K562 (cell line): ENCODE results near the gene PDE4D. TPM values are rescaled to one million over a fixed set of nuclear protein-coding genes. Genes with fewer than 3 reads are reported as not detected.

Experiments
- ATAC-seq: fragments of 200-7000 bp; cut with Tn5 transposase; 3 replicates; pipeline ENCODE4 v1.9.1; 2020; ENCODE audit warnings: moderate library complexity
- BruUV-seq: library from RNA; stranded (reverse); fragments of 400-500 nt; replicated peaks from 2 replicates; lab custom pipeline; 2021; lab: Mats Ljungman, UMichigan
- CTCF ChIA-PET: fragments of 300-600 bp; formaldehyde crosslinking; extraction: SDS; loops from one replicate; lab custom pipeline; 2021; ENCODE audit warnings: low intra/inter-chr PET ratio; lab: Yijun Ruan, JAX
- POLR2A ChIA-PET: fragments of 300-600, 350-650 bp; sonication (Branson Sonifier 250); formaldehyde crosslinking; extraction: SDS; loops from one replicate; lab custom pipeline; 2021; ENCODE audit warnings: antibody characterized with exemption, inconsistent platforms; lab: Yijun Ruan, JAX
- DNase-seq, 4 experiments: peaks; one replicate each; pipeline versions ENCODE4 v3.0.0 to v3.0.0-alpha.2; 2011 to 2018; ENCODE audit warnings: low spot score in 3 of 4, mixed read lengths in 3 of 4; ENCODE audit errors: extremely low read depth in 1 of 4
- FAIRE-seq: peaks from 2 replicates; lab custom pipeline; 2011; peaks lifted over from hg19 to GRCh38; lab: Jason Lieb, UNC
- H2AFZ ChIP-seq: 2 replicates; pipeline ENCODE4 v1.6.0; 2011; ENCODE audit warnings: low read depth, low read length, control low read depth, inconsistent platforms
- H3K27ac ChIP-seq: fragments of 200-600 bp; 3 replicates; pipeline ENCODE4 v1.8.0; 2011; ENCODE audit warnings: low read depth, mild to moderate bottlenecking, control low read depth, inconsistent platforms, low read length, moderate library complexity, mixed read lengths; ENCODE audit errors: extremely low read depth
- H3K27me3 ChIP-seq, 2 experiments: fragments of 300-600 bp in 1 of 2; 2 replicates in 1 of 2; 3 replicates in 1 of 2; pipeline versions ENCODE4 v1.6.0 to v1.8.0; 2011; ENCODE audit warnings: inconsistent platforms in 2 of 2, low read length in 2 of 2, mild to moderate bottlenecking in 1 of 2, mixed read lengths in 1 of 2, moderate library complexity in 1 of 2; ENCODE audit not compliant: control insufficient read depth in 2 of 2, insufficient read depth in 2 of 2
- H3K36me3 ChIP-seq: fragments of 300-600 bp; 3 replicates; pipeline ENCODE4 v1.8.0; 2011; ENCODE audit warnings: mild to moderate bottlenecking, low read length, inconsistent platforms; ENCODE audit not compliant: control insufficient read depth, insufficient read depth
- H3K4me1 ChIP-seq, 2 experiments: fragments of 200-600 bp in 1 of 2; replicated peaks in 1 of 2; 2 replicates in 1 of 2; 3 replicates in 1 of 2; pipeline versions ENCODE4 v1.5.1 to v1.8.0; 2011; ENCODE audit warnings: inconsistent platforms in 2 of 2, low read length in 2 of 2, mild to moderate bottlenecking in 1 of 2, mixed read lengths in 1 of 2, moderate library complexity in 1 of 2; ENCODE audit not compliant: control insufficient read depth in 2 of 2, insufficient read depth in 2 of 2
- H3K4me2 ChIP-seq: 2 replicates; pipeline ENCODE4 v1.6.1; 2011; ENCODE audit warnings: low read length, control low read depth, inconsistent platforms, mixed read lengths; ENCODE audit not compliant: insufficient read depth
- H3K4me3 ChIP-seq: fragments of 200-600 bp; sonication (generic), shearing (Covaris generic); 2 replicates; pipeline ENCODE4 v1.5.1; 2016; ENCODE audit warnings: control low read depth, inconsistent platforms
- H3K79me2 ChIP-seq: fragments of 200-600 bp; 3 replicates; pipeline ENCODE4 v1.8.0; 2011; ENCODE audit warnings: low read length, inconsistent platforms; ENCODE audit not compliant: control insufficient read depth, insufficient read depth
- H3K9ac ChIP-seq, 2 experiments: 2 replicates each; pipeline versions ENCODE4 v1.6.0 to v1.6.1; 2011; ENCODE audit warnings: low read depth in 2 of 2, low read length in 2 of 2, control low read depth in 1 of 2, inconsistent platforms in 1 of 2, mild to moderate bottlenecking in 1 of 2, mixed read lengths in 1 of 2; ENCODE audit not compliant: insufficient read depth in 1 of 2
- H3K9me1 ChIP-seq: one replicate; pipeline ENCODE4 v1.6.0; 2011; ENCODE audit warnings: inconsistent platforms, mild to moderate bottlenecking, low read length, moderate library complexity; ENCODE audit not compliant: control insufficient read depth, insufficient read depth
- H3K9me3 ChIP-seq: replicated peaks from 2 replicates; pipeline ENCODE4 v1.5.1; 2011; ENCODE audit warnings: low read depth, low read length, inconsistent platforms; ENCODE audit not compliant: control insufficient read depth, insufficient read depth
- H4K20me1 ChIP-seq: replicated peaks from 2 replicates; pipeline ENCODE4 v1.6.1; 2011; ENCODE audit warnings: low read length, inconsistent platforms, mixed read lengths; ENCODE audit not compliant: control insufficient read depth, insufficient read depth
- CCNT2 ChIP-seq: IDR thresholded peaks from 2 replicates; pipeline ENCODE4 v1.6.1; 2011; ENCODE audit warnings: borderline replicate concordance, low read depth, mild to moderate bottlenecking, moderate library complexity, mixed read lengths, low read length; ENCODE audit not compliant: insufficient read length; ENCODE audit errors: extremely low read depth
- MTF1 ChIP-seq: fragments of 250-450 bp; sonication (Bioruptor Pico); IDR thresholded peaks from 2 replicates; pipeline ENCODE4 v1.9.0; 2021; ENCODE audit warnings: moderate library complexity, mild to moderate bottlenecking, inconsistent platforms, borderline replicate concordance
- MXD1 ChIP-seq: fragments of 250-450 bp; sonication (Bioruptor Pico); IDR thresholded peaks from 2 replicates; pipeline ENCODE4 v1.8.0; 2021; ENCODE audit warnings: borderline replicate concordance, mild to moderate bottlenecking, moderate library complexity; ENCODE audit not compliant: poor library complexity, severe bottlenecking
- NR2C2 ChIP-seq, 2 experiments: fragments of 200-800 bp in 1 of 2; sonication (Bioruptor generic) in 1 of 2; sonication (generic) in 1 of 2; formaldehyde crosslinking in 1 of 2; IDR thresholded peaks; 2 replicates each; pipeline versions ENCODE4 v1.6.1 to v1.8.0; 2016 to 2022; ENCODE audit warnings: mild to moderate bottlenecking in 1 of 2, missing compliant biosample characterization in 1 of 2, missing genetic modification characterization in 1 of 2, missing genetic modification reagents in 1 of 2
- PRMT5 ChIP-seq: sonication (generic); formaldehyde crosslinking; IDR thresholded peaks from 2 replicates; pipeline ENCODE4 v1.5.0; 2020; ENCODE audit warnings: missing genetic modification reagents
- RBM25 ChIP-seq: fragments of 200-400 bp; formaldehyde crosslinking; IDR thresholded peaks from 2 replicates; pipeline ENCODE4 v1.6.1; 2018; ENCODE audit warnings: low read length, low read depth, moderate library complexity; ENCODE audit not compliant: severe bottlenecking
- SREBF1 ChIP-seq: fragments of 150-350 bp; IDR thresholded peaks from 2 replicates; pipeline ENCODE4 v1.6.1; 2014; ENCODE audit warnings: antibody characterized with exemption, low read depth, low read length, borderline replicate concordance
- TSC22D4 ChIP-seq: fragments of 450-650 bp; IDR thresholded peaks from 2 replicates; pipeline ENCODE4 v1.6.1; 2016; ENCODE audit warnings: missing genetic modification characterization, missing biosample characterization, control low read depth
- ZNF165 ChIP-seq: fragments of 250-450 bp; sonication (Bioruptor Pico); IDR thresholded peaks from 2 replicates; pipeline ENCODE4 v1.4.0; 2020; ENCODE audit warnings: borderline replicate concordance
- WGBS: fragments of 100-300 bp; shearing (Covaris generic); methylation state at CpG from one replicate; pipeline ENCODE4 v1.1.6; 2016; ENCODE audit warnings: low coverage, mixed read lengths; ENCODE audit not compliant: insufficient coverage; ENCODE audit errors: missing lambda C conversion rate; 5-methylcytosine and 5-hydroxymethylcytosine counted together
- in situ Hi-C: fragments of 300-500 bp; cut with MboI; formaldehyde crosslinking; loops from 4 replicates; pipeline ENCODE4 v1.15.0; 2018; ENCODE audit warnings: inconsistent platforms, mixed read lengths
- intact Hi-C: fragments of 100-400 bp; cut with micrococcal nuclease; formaldehyde crosslinking; loops from 2 replicates; pipeline ENCODE4 v1.14.2; 2022
- polyA plus RNA-seq, 8 experiments: library from polyadenylated mRNA; depleted of rRNA in 4 of 8; stranded (reverse) in 5 of 8; unstranded in 3 of 8; fragments of >200 nt; fragmentation: Nextera tagmentation in 2 of 8; fragmentation: Illumina TruSeq in 1 of 8; extraction: Ambion mirVana in 2 of 8; extraction: Trizol in 1 of 8; gene quantifications; 2 replicates each; pipeline versions ENCODE4 v1.2.1 to v1.2.3, GENCODE V29; 2011 to 2014; ENCODE audit warnings: inconsistent platforms in 1 of 8, missing spikeins in 1 of 8
- total RNA-seq, 7 experiments: library from RNA; depleted of rRNA in 6 of 7; stranded (reverse); fragments of >200 nt in 6 of 7; fragmentation: Illumina TruSeq in 2 of 7; extraction: Trizol in 2 of 7; gene quantifications; 2 replicates each; pipeline versions ENCODE4 v1.2.1 to v1.2.3, GENCODE V29; 2011 to 2021; ENCODE audit warnings: low replicate concordance in 1 of 7
- TF ChIP-seq, protein P1 (sequence below): sonication (generic); formaldehyde crosslinking; IDR thresholded peaks from 2 replicates; pipeline ENCODE4 v1.8.1; 2023; ENCODE audit warnings: mild to moderate bottlenecking, missing genetic modification reagents
- TF ChIP-seq, protein P2 (sequence below): sonication (generic); formaldehyde crosslinking; IDR thresholded peaks from 2 replicates; pipeline ENCODE4 v1.9.0; 2022; ENCODE audit warnings: mild to moderate bottlenecking, missing genetic modification reagents
- TF ChIP-seq, protein P3 (sequence below), 3 experiments: IDR thresholded peaks in 2 of 3; conservative IDR thresholded peaks in 1 of 3; 2 replicates each; pipeline ENCODE4 v1.5.1; 2011 to 2012; ENCODE audit warnings: low read length in 3 of 3, mild to moderate bottlenecking in 3 of 3, control low read depth in 2 of 3, improper control_type of control experiment in 1 of 3, inconsistent platforms in 1 of 3, low read depth in 1 of 3, mixed read lengths in 1 of 3, moderate library complexity in 1 of 3; ENCODE audit not compliant: insufficient read depth in 2 of 3
- TF ChIP-seq, protein P4 (sequence below): fragments of 450-650 bp; IDR thresholded peaks from 2 replicates; pipeline ENCODE4 v1.6.1; 2018; ENCODE audit warnings: mild to moderate bottlenecking, low read depth; ENCODE audit not compliant: partially characterized antibody

Gene PDE4D
- total and polyA plus RNA-seq, 9 of the 15 experiments (the other 6 are each of a cell fraction or from before 2014, with no cell fraction given): 0.04 to 0.46 (median 0.13) TPM

GRCh38 chr5:59119480-59119879 is 774.0 kb downstream of the PDE4D start (continued):
- TF ChIP-seq, protein P1, sequence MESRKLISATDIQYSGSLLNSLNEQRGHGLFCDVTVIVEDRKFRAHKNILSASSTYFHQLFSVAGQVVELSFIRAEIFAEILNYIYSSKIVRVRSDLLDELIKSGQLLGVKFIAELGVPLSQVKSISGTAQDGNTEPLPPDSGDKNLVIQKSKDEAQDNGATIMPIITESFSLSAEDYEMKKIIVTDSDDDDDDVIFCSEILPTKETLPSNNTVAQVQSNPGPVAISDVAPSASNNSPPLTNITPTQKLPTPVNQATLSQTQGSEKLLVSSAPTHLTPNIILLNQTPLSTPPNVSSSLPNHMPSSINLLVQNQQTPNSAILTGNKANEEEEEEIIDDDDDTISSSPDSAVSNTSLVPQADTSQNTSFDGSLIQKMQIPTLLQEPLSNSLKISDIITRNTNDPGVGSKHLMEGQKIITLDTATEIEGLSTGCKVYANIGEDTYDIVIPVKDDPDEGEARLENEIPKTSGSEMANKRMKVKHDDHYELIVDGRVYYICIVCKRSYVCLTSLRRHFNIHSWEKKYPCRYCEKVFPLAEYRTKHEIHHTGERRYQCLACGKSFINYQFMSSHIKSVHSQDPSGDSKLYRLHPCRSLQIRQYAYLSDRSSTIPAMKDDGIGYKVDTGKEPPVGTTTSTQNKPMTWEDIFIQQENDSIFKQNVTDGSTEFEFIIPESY (CRISPR knock-in tag): no peak
- TF ChIP-seq MXD1 (CRISPR knock-in tag) (no peak), RBM25 (no peak), CCNT2 (no peak), MTF1 (CRISPR knock-in tag) (no peak), ZNF165 (no peak)
- TF ChIP-seq, protein P2, sequence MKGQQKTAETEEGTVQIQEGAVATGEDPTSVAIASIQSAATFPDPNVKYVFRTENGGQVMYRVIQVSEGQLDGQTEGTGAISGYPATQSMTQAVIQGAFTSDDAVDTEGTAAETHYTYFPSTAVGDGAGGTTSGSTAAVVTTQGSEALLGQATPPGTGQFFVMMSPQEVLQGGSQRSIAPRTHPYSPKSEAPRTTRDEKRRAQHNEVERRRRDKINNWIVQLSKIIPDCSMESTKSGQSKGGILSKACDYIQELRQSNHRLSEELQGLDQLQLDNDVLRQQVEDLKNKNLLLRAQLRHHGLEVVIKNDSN (CRISPR knock-in tag): no peak

DNA sequence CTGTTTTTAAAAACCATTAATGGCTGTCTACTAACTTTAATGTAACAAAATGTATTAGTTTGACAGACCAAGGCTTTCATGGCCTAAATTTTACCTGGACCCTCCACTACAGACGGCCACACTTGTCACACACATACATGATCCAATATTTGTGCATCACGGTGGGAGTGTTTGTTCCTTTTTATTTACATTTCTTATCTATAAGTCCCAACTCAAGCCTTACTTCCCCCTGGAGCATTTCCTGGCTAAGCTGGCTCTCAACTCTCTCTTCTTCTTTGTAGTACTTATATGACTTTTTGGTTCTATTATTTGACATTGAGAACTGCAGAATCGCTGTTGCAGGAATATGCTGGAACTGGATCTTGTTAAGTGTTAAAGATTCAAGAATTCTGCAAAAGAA is 776.2 kb downstream of the PDE4D start:
- Histone ChIP-seq H3K27ac (no peak overlapping the region), H3K4me2 (no peak overlapping the region), H3K9me3 (no peaks in the 10 kb centered on the region), H2AFZ (no peak overlapping the region), H3K4me3 (no peak overlapping the region), H3K79me2 (no peaks in the 10 kb centered on the region), H3K9me1 (no peaks in the 10 kb centered on the region), H4K20me1 (no peaks in the 10 kb centered on the region), H3K36me3 (no peaks in the 10 kb centered on the region), H3K4me1 (no peaks in the 10 kb centered on the region), H3K27me3 (no peaks in the 10 kb centered on the region), H3K9ac (no peak overlapping the region)
- ATAC-seq (no peak), FAIRE-seq (no peak), DNase-seq (no peak)
- POLR2A ChIA-PET: no interaction called here
- CTCF ChIA-PET: no interaction called here
- intact Hi-C loops (no loop called here), in situ Hi-C loops (no loop called here)
- 0% methylated on average over 3 of the region's 3 CpGs for WGBS
- BruUV-seq: no TSS peak
- TF ChIP-seq, protein P3, sequence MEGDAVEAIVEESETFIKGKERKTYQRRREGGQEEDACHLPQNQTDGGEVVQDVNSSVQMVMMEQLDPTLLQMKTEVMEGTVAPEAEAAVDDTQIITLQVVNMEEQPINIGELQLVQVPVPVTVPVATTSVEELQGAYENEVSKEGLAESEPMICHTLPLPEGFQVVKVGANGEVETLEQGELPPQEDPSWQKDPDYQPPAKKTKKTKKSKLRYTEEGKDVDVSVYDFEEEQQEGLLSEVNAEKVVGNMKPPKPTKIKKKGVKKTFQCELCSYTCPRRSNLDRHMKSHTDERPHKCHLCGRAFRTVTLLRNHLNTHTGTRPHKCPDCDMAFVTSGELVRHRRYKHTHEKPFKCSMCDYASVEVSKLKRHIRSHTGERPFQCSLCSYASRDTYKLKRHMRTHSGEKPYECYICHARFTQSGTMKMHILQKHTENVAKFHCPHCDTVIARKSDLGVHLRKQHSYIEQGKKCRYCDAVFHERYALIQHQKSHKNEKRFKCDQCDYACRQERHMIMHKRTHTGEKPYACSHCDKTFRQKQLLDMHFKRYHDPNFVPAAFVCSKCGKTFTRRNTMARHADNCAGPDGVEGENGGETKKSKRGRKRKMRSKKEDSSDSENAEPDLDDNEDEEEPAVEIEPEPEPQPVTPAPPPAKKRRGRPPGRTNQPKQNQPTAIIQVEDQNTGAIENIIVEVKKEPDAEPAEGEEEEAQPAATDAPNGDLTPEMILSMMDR (IDR thresholded peaks at IDR 0.05 in 2 of 3, conservative IDR thresholded peaks at IDR 0.05 in 1 of 3; ENCODE audit: insufficient read depth in 2 of 3, low read depth in 1 of 3, low read length in 3 of 3): no peak
- TF ChIP-seq SREBF1 (no peak), NR2C2 (CRISPR knock-in tag; IDR thresholded peaks at IDR 0.05) (no peak), NR2C2 (tag; IDR thresholded peaks at IDR 0.05) (no peak), PRMT5 (CRISPR knock-in tag) (no peak), TSC22D4 (tag) (no peak)
- TF ChIP-seq, protein P4, sequence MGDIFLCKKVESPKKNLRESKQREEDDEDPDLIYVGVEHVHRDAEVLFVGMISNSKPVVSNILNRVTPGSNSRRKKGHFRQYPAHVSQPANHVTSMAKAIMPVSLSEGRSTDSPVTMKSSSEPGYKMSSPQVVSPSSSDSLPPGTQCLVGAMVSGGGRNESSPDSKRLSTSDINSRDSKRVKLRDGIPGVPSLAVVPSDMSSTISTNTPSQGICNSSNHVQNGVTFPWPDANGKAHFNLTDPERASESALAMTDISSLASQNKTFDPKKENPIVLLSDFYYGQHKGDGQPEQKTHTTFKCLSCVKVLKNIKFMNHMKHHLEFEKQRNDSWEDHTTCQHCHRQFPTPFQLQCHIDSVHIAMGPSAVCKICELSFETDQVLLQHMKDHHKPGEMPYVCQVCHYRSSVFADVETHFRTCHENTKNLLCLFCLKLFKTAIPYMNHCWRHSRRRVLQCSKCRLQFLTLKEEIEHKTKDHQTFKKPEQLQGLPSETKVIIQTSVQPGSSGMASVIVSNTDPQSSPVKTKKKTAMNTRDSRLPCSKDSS: no peak
